ENCODE measurements around the gene JSRP1.
A peak's percentile ranks its signal among the peaks of the same experiment; 100 is the strongest.

The JSRP1 gene

DNA sequence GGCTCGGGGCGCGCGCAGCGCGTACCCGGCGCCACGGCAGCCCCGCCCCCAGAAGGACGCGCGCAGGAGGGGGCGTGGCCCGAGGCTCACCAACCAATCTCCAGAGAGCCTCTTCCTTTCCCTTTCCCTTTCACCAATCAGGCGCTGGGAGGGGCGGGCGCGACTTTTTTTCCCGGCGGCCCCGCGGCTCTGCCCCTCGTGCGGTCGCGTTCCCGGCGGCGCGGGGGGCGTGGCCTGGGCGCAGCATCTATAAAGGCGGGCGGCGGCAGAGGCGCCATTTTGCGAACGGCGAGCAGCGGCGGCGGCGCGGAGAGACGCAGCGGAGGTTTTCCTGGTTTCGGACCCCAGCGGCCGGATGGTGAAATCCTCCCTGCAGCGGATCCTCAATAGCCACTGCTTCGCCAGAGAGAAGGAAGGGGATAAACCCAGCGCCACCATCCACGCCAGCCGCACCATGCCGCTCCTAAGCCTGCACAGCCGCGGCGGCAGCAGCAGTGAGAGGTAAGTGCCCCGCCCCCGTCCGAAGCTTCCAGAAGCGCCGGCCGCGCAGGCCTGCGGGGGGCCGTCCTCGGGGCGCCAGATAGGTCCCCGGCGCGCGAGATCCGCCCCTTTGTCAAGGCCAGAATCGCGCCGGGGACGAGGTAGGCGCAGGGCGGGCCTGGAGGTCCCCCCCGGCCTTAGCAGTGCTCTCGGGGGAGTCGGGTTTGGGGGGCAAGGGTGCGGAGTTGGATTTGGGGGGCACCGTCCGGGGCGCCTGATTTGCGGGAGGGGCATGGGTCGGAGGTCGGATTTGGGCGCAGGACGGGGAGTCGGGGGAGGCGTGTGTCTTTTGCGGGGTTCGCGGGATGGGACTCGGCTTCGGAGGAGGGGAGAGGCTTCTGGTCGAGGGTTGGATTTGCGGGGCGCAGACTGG lies 13.3 kb upstream of the JSRP1 start:
- TF ChIP-seq ZFX (IDR thresholded peaks at IDR 0.05) = peak; percentile 28; the same call in 1 of the 2 replicates
- TF ChIP-seq, protein P1, sequence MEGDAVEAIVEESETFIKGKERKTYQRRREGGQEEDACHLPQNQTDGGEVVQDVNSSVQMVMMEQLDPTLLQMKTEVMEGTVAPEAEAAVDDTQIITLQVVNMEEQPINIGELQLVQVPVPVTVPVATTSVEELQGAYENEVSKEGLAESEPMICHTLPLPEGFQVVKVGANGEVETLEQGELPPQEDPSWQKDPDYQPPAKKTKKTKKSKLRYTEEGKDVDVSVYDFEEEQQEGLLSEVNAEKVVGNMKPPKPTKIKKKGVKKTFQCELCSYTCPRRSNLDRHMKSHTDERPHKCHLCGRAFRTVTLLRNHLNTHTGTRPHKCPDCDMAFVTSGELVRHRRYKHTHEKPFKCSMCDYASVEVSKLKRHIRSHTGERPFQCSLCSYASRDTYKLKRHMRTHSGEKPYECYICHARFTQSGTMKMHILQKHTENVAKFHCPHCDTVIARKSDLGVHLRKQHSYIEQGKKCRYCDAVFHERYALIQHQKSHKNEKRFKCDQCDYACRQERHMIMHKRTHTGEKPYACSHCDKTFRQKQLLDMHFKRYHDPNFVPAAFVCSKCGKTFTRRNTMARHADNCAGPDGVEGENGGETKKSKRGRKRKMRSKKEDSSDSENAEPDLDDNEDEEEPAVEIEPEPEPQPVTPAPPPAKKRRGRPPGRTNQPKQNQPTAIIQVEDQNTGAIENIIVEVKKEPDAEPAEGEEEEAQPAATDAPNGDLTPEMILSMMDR (conservative IDR thresholded peaks at IDR 0.05) = no peak
- peak overlapping the region; percentile 96 for H3K27ac ChIP-seq

DNA sequence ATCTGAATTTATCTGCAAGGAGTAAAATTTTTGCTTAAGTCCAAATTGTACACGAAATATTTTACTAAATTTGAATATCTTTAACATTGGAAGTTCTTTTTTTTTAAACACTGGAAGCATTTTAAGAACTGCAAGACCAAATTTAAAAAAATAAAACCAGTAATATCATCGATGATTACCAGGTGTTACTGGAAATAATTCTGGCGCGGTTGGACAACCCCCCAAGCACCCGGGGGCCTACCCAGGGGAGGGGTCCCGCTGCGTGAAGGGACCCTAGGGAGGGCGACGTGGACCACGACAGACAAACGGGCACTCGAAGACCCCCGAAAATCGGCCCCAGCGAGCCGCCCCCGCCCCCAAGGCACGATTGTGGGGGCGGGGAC lies 12.6 kb upstream of the JSRP1 start:
- peak overlapping the region; percentile 96 for H3K27ac ChIP-seq
- no peak for TF ChIP-seq ZFX (IDR thresholded peaks at IDR 0.05)
- TF ChIP-seq, protein P1 (conservative IDR thresholded peaks at IDR 0.05) = no peak

DNA sequence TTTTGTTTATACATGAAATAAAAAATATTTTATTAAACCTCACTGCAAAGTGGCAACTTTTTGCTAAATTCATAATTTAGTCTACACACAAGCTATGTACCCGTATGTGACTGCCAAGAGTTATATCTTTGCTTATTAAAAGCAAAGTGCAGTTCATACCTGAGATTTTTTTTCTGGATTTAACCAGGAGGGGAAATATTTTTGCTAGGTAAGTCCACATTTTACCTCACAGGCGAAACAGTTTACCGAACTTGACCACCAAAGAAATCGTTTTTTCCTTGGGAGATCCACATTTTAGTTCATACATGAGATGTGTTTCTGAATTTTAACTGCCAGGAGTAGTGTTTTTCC lies 12.2 kb upstream of the JSRP1 start:
- TF ChIP-seq, protein P1 (conservative IDR thresholded peaks at IDR 0.05) = no peak
- TF ChIP-seq ZFX (IDR thresholded peaks at IDR 0.05) = no peak
- H3K27ac ChIP-seq = no peak overlapping the region; the same call in 1 of the 2 replicates

DNA sequence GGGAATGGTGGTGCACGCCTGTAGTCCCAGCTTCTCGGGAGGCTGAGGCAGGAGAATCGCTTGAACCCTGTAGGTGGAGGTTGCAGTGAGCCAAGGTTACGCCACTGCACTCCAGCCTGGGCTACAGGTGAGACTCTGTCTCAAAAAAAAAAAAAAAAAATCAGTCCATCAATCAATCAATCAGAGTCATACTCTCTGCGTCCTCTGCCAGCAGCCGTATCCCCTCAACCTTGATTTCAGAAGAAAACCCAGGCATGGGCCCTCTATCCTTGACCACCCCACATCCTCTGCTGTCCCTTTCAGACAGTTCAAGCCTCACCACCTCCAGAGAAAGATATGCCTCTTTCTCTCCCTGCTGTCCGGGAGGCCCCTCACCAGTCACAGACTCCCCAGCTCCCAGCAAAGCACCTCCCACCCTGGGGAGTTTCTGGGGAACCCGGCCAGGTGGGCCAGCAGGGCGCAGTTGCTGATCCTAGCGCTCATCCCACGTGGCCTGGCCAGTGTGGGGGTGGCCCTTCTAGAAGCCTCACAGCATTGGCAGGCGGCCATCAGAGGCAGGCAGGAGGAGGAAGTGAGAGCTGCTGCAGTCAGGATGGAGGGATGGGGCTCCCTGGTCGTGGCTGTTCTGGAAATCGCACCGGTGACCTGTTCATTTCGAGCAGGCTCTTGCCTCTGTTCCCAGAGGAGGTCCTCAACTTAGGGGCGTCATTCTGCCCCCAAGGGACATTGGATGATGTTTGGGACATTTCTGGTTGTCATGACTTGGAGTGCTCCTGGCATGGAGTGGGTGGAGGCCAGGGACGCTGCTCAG lies 10.2 kb upstream of the JSRP1 start:
- peak overlapping the region; percentile 30 for H3K27ac ChIP-seq
- TF ChIP-seq, protein P1 (conservative IDR thresholded peaks at IDR 0.05) = no peak
- no peak for TF ChIP-seq ZFX (IDR thresholded peaks at IDR 0.05)

GRCh38 chr19:2261438-2262172 lies 5.4 kb upstream of the JSRP1 start:
- H3K27ac ChIP-seq = no peak overlapping the region

GRCh38 chr19:2260341-2260805 lies 4.2 kb upstream of the JSRP1 start:
- TF ChIP-seq, protein P1 (conservative IDR thresholded peaks at IDR 0.05) = no peak
- TF ChIP-seq ZFX (IDR thresholded peaks at IDR 0.05) = no peak

More at GRCh38 chr19:2261438-2262172, 5.4 kb upstream of the JSRP1 start:
- TF ChIP-seq, protein P1 (conservative IDR thresholded peaks at IDR 0.05) = no peak; the same call in 1 of the 2 replicates
- TF ChIP-seq ZFX (IDR thresholded peaks at IDR 0.05) = no peak

More at GRCh38 chr19:2260341-2260805, 4.2 kb upstream of the JSRP1 start:
- no peak overlapping the region for H3K27ac ChIP-seq
